IPS-15b (cell line): ENCODE data around the gene HPCAL1.

Source experiments
- H3K27me3 ChIP-seq: one replicate; pipeline ENCODE4 v1.6.1; 2013; ENCODE audit warnings: low read length; ENCODE audit not compliant: control insufficient read depth, insufficient read depth
- H3K36me3 ChIP-seq: one replicate; pipeline ENCODE4 v1.6.1; 2013; ENCODE audit warnings: low read length; ENCODE audit not compliant: control insufficient read depth, insufficient read depth
- H3K4me1 ChIP-seq: one replicate; pipeline ENCODE4 v1.6.1; 2013; ENCODE audit warnings: mild to moderate bottlenecking, low read length; ENCODE audit not compliant: control insufficient read depth, insufficient read depth
- H3K4me3 ChIP-seq: one replicate; pipeline ENCODE4 v1.5.1; 2013; ENCODE audit warnings: low read depth, low read length
- H3K9ac ChIP-seq: one replicate; pipeline ENCODE4 v1.6.1; 2013; ENCODE audit warnings: low read depth, mild to moderate bottlenecking, low read length
- H3K9me3 ChIP-seq: one replicate; pipeline ENCODE4 v1.6.1; 2013; ENCODE audit warnings: mild to moderate bottlenecking, low read length; ENCODE audit not compliant: control insufficient read depth, insufficient read depth

HPCAL1 gene

GRCh38 chr2:10390369-10390801 lies 87.7 kb downstream of the HPCAL1 start:
- Histone ChIP-seq H3K4me3 (no peak overlapping the region), H3K27me3 (no peaks in the 10 kb centered on the region), H3K36me3 (no peaks in the 10 kb centered on the region), H3K4me1 (peaks cover 4% of the 10 kb centered on the region), H3K9me3 (no peaks in the 10 kb centered on the region), H3K9ac (no peak overlapping the region)

- Histone ChIP-seq H3K9me3 (no peaks in the 10 kb centered on the region), H3K9ac (no peak overlapping the region), H3K4me3 (no peak overlapping the region), H3K27me3 (no peaks in the 10 kb centered on the region), H3K4me1 (peaks cover 4% of the 10 kb centered on the region), H3K36me3 (no peaks in the 10 kb centered on the region)
These were observed 89.4 kb downstream of the HPCAL1 start for GRCh38 chr2:10392100-10392499.

GRCh38 chr2:10392548-10392947 lies 89.8 kb downstream of the HPCAL1 start:
- Histone ChIP-seq H3K27me3 (no peaks in the 10 kb centered on the region), H3K9ac (no peak overlapping the region), H3K4me3 (no peak overlapping the region), H3K36me3 (no peaks in the 10 kb centered on the region), H3K9me3 (no peaks in the 10 kb centered on the region), H3K4me1 (peaks cover 4% of the 10 kb centered on the region)

GRCh38 chr2:10392951-10393639 lies 90.4 kb downstream of the HPCAL1 start:
- H3K4me1 ChIP-seq = peaks cover 4% of the 10 kb centered on the region
- H3K9me3 ChIP-seq = no peaks in the 10 kb centered on the region
- H3K9ac ChIP-seq = no peak overlapping the region
- no peak overlapping the region for H3K4me3 ChIP-seq
- no peaks in the 10 kb centered on the region for H3K36me3 ChIP-seq
- no peaks in the 10 kb centered on the region for H3K27me3 ChIP-seq

GRCh38 chr2:10393640-10393982 lies 90.9 kb downstream of the HPCAL1 start:
- Histone ChIP-seq H3K9ac (no peak overlapping the region), H3K4me1 (peaks cover 4% of the 10 kb centered on the region), H3K27me3 (no peaks in the 10 kb centered on the region), H3K4me3 (no peak overlapping the region), H3K9me3 (no peaks in the 10 kb centered on the region), H3K36me3 (no peaks in the 10 kb centered on the region)

GRCh38 chr2:10395893-10396292 lies 93.2 kb downstream of the HPCAL1 start:
- Histone ChIP-seq H3K9ac (no peak overlapping the region), H3K4me1 (peaks cover 4% of the 10 kb centered on the region), H3K4me3 (no peak overlapping the region), H3K9me3 (no peaks in the 10 kb centered on the region), H3K36me3 (no peaks in the 10 kb centered on the region), H3K27me3 (no peaks in the 10 kb centered on the region)

GRCh38 chr2:10396464-10396863 lies 93.8 kb downstream of the HPCAL1 start:
- Histone ChIP-seq H3K9ac (no peak overlapping the region), H3K27me3 (no peaks in the 10 kb centered on the region), H3K36me3 (no peaks in the 10 kb centered on the region), H3K9me3 (no peaks in the 10 kb centered on the region), H3K4me3 (no peak overlapping the region), H3K4me1 (peaks cover 4% of the 10 kb centered on the region)

- H3K27me3 ChIP-seq = no peaks in the 10 kb centered on the region
- H3K36me3 ChIP-seq = no peaks in the 10 kb centered on the region
- peaks cover 4% of the 10 kb centered on the region for H3K4me1 ChIP-seq
- H3K4me3 ChIP-seq = no peak overlapping the region
- H3K9ac ChIP-seq = no peak overlapping the region
- no peaks in the 10 kb centered on the region for H3K9me3 ChIP-seq
These were observed 94.7 kb downstream of the HPCAL1 start for GRCh38 chr2:10397297-10397875.

GRCh38 chr2:10397878-10398277 lies 95.2 kb downstream of the HPCAL1 start:
- H3K27me3 ChIP-seq = no peaks in the 10 kb centered on the region
- no peaks in the 10 kb centered on the region for H3K9me3 ChIP-seq
- H3K9ac ChIP-seq = no peak overlapping the region
- peaks cover 3% of the 10 kb centered on the region for H3K4me1 ChIP-seq
- no peaks in the 10 kb centered on the region for H3K36me3 ChIP-seq
- H3K4me3 ChIP-seq = no peak overlapping the region

- no peak overlapping the region for H3K9ac ChIP-seq
- H3K36me3 ChIP-seq = no peaks in the 10 kb centered on the region
- no peaks in the 10 kb centered on the region for H3K4me1 ChIP-seq
- H3K9me3 ChIP-seq = no peaks in the 10 kb centered on the region
- no peaks in the 10 kb centered on the region for H3K27me3 ChIP-seq
- no peak overlapping the region for H3K4me3 ChIP-seq
These were observed 95.8 kb downstream of the HPCAL1 start for GRCh38 chr2:10398496-10398895.

- H3K9me3 ChIP-seq = no peaks in the 10 kb centered on the region
- no peaks in the 10 kb centered on the region for H3K36me3 ChIP-seq
- H3K4me1 ChIP-seq = no peaks in the 10 kb centered on the region
- H3K4me3 ChIP-seq = no peak overlapping the region
- no peak overlapping the region for H3K9ac ChIP-seq
- H3K27me3 ChIP-seq = no peaks in the 10 kb centered on the region
These were observed 96.7 kb downstream of the HPCAL1 start for GRCh38 chr2:10399358-10399757.

GRCh38 chr2:10400002-10400401 lies 97.3 kb downstream of the HPCAL1 start:
- no peak overlapping the region for H3K4me3 ChIP-seq
- H3K27me3 ChIP-seq = no peaks in the 10 kb centered on the region
- no peak overlapping the region for H3K9ac ChIP-seq
- no peaks in the 10 kb centered on the region for H3K4me1 ChIP-seq
- no peaks in the 10 kb centered on the region for H3K36me3 ChIP-seq
- no peaks in the 10 kb centered on the region for H3K9me3 ChIP-seq
